Thoracic aorta (tissue), 2 donors: ENCODE measurements around the gene CCDC187. TPM values are rescaled to one million over a fixed set of nuclear protein-coding genes. Genes with fewer than 3 reads are reported as not detected.
"Not testable (repeated sequence)": the region's sequence is repeated elsewhere in the genome, so short reads cannot be mapped to it uniquely, and the experiment has no call there.

ENCODE experiments used
- ATAC-seq: fragments of 150-250 bp; one replicate; pipeline ENCODE4 v1.8.0; 2017; ENCODE audit warnings: low read depth; ENCODE audit not compliant: insufficient number of reproducible peaks, low FRiP score
- DNase-seq: peaks from one replicate; pipeline ENCODE4 v3.0.0-alpha.2; 2020; ENCODE audit warnings: low spot score
- H3K27ac ChIP-seq, 2 donors: fragments of 200-600 bp; sonication (generic); 1 replicate in 1 of 2; 2 replicates in 1 of 2; pipeline ENCODE4 v1.5.1; 2016; ENCODE audit warnings: mild to moderate bottlenecking in 2 of 2, moderate library complexity in 2 of 2
- H3K27me3 ChIP-seq: fragments of 200-600 bp; sonication (generic); replicated peaks from 2 replicates; pipeline ENCODE4 v1.6.0; 2016; ENCODE audit warnings: mild to moderate bottlenecking; ENCODE audit not compliant: insufficient read depth
- H3K36me3 ChIP-seq: fragments of 200-600 bp; sonication (generic); one replicate; pipeline ENCODE4 v1.5.1; 2016
- H3K4me1 ChIP-seq, 2 donors: fragments of 200-600 bp; sonication (generic); 1 replicate in 1 of 2; 2 replicates in 1 of 2; pipeline versions ENCODE4 v1.5.1 to v1.6.0; 2016; ENCODE audit warnings: low read depth in 2 of 2, mild to moderate bottlenecking in 1 of 2; ENCODE audit not compliant: control insufficient read depth in 1 of 2
- H3K4me3 ChIP-seq: fragments of 200-600 bp; sonication (generic); 2 replicates; pipeline ENCODE4 v1.5.1; 2016; ENCODE audit warnings: mild to moderate bottlenecking
- H3K9me3 ChIP-seq: fragments of 200-600 bp; sonication (generic); 2 replicates; pipeline ENCODE4 v1.5.1; 2016
- total RNA-seq, 2 donors: library from RNA; depleted of rRNA; stranded (reverse); fragments of >200 nt; gene quantifications; one replicate each; pipeline versions ENCODE4 v1.1.0 to v1.2.3, GENCODE V29; 2016
- TF ChIP-seq, protein P1 (sequence below): fragments of 200-600 bp; sonication (generic); IDR thresholded peaks from one replicate; pipeline ENCODE4 v1.5.1; 2019; ENCODE audit warnings: antibody characterized with exemption

Gene CCDC187
- total RNA-seq = not detected

DNA sequence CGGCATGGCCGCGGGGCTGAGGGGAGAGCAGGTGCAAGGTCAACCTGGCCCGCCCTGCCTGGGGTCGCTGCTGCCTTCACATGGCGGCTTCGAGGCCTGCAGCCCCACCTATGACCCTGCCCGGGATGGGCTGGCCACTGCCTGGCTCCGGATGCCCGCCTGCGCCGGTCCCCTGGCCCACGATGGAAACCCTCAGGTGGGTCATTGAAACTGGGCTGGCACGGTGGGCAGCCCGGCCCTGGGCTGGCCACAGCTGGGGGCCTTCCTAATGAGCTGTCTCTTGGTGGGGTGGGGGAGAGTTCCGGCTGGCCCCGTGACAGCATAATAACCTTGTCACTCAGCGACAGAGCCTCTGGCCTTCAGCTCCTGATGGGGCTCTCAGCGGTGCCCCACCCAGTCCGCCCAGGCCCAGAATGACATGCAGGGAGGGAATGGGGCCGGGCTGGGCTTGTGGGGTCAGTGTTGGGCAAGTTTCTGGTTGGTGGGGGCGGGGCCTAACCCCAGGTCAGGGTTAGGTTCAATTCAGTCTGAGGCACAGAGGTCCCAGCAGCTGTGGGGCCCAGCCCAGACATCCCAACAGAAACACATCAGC, at the start of gene CCDC187:
Gene CCDC187, minus strand, starts transcription at position 270 of the 592 bp plus-strand sequence. Its CDS starts 264 bp downstream, at position 6.
- H3K27me3 ChIP-seq = no peaks in the 10 kb centered on the region
- no peak within 1 kb of the TSS for H3K4me3 ChIP-seq
- H3K27ac ChIP-seq = no peak within 1 kb of the TSS
- H3K36me3 ChIP-seq = no peaks in the 10 kb centered on the region
- no peaks in the 10 kb centered on the region for H3K9me3 ChIP-seq
- no peak for ATAC-seq
- DNase-seq = no peak
- no peaks in the 10 kb centered on the region for H3K4me1 ChIP-seq
- TF ChIP-seq, protein P1, sequence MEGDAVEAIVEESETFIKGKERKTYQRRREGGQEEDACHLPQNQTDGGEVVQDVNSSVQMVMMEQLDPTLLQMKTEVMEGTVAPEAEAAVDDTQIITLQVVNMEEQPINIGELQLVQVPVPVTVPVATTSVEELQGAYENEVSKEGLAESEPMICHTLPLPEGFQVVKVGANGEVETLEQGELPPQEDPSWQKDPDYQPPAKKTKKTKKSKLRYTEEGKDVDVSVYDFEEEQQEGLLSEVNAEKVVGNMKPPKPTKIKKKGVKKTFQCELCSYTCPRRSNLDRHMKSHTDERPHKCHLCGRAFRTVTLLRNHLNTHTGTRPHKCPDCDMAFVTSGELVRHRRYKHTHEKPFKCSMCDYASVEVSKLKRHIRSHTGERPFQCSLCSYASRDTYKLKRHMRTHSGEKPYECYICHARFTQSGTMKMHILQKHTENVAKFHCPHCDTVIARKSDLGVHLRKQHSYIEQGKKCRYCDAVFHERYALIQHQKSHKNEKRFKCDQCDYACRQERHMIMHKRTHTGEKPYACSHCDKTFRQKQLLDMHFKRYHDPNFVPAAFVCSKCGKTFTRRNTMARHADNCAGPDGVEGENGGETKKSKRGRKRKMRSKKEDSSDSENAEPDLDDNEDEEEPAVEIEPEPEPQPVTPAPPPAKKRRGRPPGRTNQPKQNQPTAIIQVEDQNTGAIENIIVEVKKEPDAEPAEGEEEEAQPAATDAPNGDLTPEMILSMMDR = no peak

GRCh38 chr9:136353088-136353487, 49.2 kb upstream of the CCDC187 start:
- Histone ChIP-seq H3K27me3 (no peaks in the 10 kb centered on the region), H3K4me1 (peaks cover 0 to 7% of the 10 kb centered on the region in 2 donors), H3K27ac (no peak overlapping the region), H3K4me3 (no peak overlapping the region), H3K36me3 (peaks cover 9% of the 10 kb centered on the region), H3K9me3 (no peaks in the 10 kb centered on the region)
- ATAC-seq = no peak
- DNase-seq = no peak
- TF ChIP-seq, protein P1 = no peak

DNA sequence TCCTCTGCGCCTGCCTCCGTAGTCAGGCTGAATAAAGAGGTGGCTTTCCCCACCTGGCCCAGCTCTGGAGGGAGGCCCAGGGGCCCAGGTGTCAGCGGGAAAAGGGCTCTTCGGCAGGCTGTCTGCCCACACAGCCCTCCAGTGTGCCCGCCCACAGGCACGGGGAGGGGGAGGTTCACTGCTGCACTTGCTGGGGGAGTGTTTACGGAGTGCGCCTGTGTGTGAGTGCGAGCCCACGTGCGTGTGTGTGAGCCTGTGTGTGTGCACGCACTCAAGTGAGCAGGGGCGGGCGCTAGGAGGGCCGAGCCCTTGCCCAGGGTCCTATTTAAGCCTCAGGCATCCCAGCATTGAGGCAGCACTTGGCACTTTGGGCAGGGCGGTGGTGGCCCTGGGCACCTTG, 48.8 kb upstream of the CCDC187 start:
- H3K27ac ChIP-seq = no peak overlapping the region

GRCh38 chr9:136351868-136352267, 48.0 kb upstream of the CCDC187 start:
- not testable (repeated sequence) for H3K4me3 ChIP-seq, DNase-seq, H3K27me3 ChIP-seq, ATAC-seq, H3K27ac ChIP-seq, H3K9me3 ChIP-seq, H3K36me3 ChIP-seq
- peaks cover 0 to 10% of the 10 kb centered on the region in 2 donors for H3K4me1 ChIP-seq

More for the DNA sequence above, 48.8 kb upstream of the CCDC187 start:
- DNase-seq (no peak), ATAC-seq (no peak)
- H3K9me3 ChIP-seq = no peaks in the 10 kb centered on the region
- no peaks in the 10 kb centered on the region for H3K27me3 ChIP-seq
- peaks cover 0 to 7% of the 10 kb centered on the region in 2 donors for H3K4me1 ChIP-seq
- no peak overlapping the region for H3K4me3 ChIP-seq
- peaks cover 9% of the 10 kb centered on the region for H3K36me3 ChIP-seq
- TF ChIP-seq, protein P1 = no peak

DNA sequence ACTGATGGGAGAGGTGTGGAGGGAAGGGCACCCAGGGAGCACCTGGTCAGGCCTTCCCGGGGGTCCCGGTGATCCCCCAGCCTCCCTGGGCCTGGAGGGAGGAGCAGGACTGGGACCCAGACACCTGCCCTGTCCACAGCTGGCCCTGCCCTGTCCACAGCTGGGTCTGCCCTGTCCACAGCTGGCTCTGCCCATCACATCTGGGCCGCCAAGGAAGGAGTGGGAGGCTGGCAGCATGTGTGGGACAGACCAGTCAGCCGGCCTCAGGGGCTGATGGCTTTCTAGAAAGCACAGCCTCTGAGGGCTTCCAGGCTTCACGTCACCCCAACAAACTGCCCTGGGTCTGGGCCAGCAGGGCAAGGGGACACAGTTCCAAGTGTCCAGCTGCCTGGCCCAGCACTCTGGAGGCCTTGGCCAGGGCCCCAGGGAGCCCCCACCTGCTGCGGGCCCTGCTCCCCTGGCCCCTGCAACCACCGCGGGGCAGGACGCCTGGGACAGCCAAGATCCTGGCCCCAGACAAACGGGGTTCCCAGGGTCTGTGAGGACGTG, 47.4 kb upstream of the CCDC187 start:
- TF ChIP-seq, protein P1 = no peak
- Histone ChIP-seq H3K9me3 (no peaks in the 10 kb centered on the region), H3K36me3 (peaks cover 6% of the 10 kb centered on the region), H3K4me3 (no peak overlapping the region), H3K27me3 (no peaks in the 10 kb centered on the region), H3K4me1 (peaks cover 0 to 16% of the 10 kb centered on the region in 2 donors), H3K27ac (no peak overlapping the region)
- ATAC-seq (no peak), DNase-seq (no peak)
